Peyer's patch (tissue), 4 donors: Measurements from ENCODE around the gene ASB13.

Experiments
- POLR2A ChIP-seq, 2 donors: fragments of 450-650 bp; IDR thresholded peaks; one replicate each; pipeline ENCODE4 v1.5.1; 2017; ENCODE audit warnings: antibody characterized with exemption in 2 of 2, mild to moderate bottlenecking in 2 of 2, moderate library complexity in 2 of 2
- TF ChIP-seq, protein P1 (sequence below), 6 experiments: fragments of 450-650 bp in 4 of 6; fragments of 200-600 bp in 2 of 6; sonication (generic) in 1 of 6; IDR thresholded peaks; one replicate each; pipeline ENCODE4 v1.5.1; 2017 to 2019; ENCODE audit warnings: antibody characterized with exemption in 6 of 6, mild to moderate bottlenecking in 3 of 6, moderate library complexity in 1 of 6

DNA sequence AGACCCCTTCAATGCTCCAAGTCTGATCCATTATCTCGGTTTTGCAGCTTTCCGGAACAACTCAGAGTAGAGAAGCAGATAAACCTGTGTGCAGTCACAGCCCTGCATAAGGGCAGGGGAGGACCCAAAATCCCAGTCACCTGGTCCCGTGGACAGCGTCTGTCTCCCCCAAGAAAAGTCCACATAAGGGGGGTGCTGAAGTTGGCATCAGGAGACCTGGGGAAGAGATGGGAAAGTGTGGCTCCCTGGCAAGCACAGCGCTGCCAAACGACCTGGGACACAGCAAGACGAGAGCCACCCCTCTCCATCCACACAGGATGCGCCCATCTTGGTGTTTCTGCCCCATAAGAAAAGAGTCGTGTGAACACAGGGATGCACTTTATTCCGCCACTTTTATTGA, 27.9 kb downstream of the ASB13 start:
- TF ChIP-seq, protein P1, sequence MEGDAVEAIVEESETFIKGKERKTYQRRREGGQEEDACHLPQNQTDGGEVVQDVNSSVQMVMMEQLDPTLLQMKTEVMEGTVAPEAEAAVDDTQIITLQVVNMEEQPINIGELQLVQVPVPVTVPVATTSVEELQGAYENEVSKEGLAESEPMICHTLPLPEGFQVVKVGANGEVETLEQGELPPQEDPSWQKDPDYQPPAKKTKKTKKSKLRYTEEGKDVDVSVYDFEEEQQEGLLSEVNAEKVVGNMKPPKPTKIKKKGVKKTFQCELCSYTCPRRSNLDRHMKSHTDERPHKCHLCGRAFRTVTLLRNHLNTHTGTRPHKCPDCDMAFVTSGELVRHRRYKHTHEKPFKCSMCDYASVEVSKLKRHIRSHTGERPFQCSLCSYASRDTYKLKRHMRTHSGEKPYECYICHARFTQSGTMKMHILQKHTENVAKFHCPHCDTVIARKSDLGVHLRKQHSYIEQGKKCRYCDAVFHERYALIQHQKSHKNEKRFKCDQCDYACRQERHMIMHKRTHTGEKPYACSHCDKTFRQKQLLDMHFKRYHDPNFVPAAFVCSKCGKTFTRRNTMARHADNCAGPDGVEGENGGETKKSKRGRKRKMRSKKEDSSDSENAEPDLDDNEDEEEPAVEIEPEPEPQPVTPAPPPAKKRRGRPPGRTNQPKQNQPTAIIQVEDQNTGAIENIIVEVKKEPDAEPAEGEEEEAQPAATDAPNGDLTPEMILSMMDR (IDR thresholded peaks at IDR 0.05) = no peak
- no peak for TF ChIP-seq POLR2A (IDR thresholded peaks at IDR 0.05)
